Measurements from ENCODE around the gene NSF.
"Not testable (repeated sequence)": the region's sequence is repeated elsewhere in the genome, so short reads cannot be mapped to it uniquely, and the experiment has no call there.

The NSF gene

GRCh38 chr17:46590157-46591146 lies at the start of gene NSF:
NSF (plus strand) TSS chr17:46590669; CDS start chr17:46590776, 107 bp downstream.
- DNase-seq = not testable (repeated sequence)

GRCh38 chr17:46548607-46549006 lies 41.9 kb upstream of the NSF start:
- DNase-seq = not testable (repeated sequence)

- DNase-seq = not testable (repeated sequence)
Measured at GRCh38 chr17:46559155-46559554, 31.3 kb upstream of the NSF start.

- not testable (repeated sequence) for DNase-seq
Measured at GRCh38 chr17:46560048-46560447, 30.4 kb upstream of the NSF start.

DNA sequence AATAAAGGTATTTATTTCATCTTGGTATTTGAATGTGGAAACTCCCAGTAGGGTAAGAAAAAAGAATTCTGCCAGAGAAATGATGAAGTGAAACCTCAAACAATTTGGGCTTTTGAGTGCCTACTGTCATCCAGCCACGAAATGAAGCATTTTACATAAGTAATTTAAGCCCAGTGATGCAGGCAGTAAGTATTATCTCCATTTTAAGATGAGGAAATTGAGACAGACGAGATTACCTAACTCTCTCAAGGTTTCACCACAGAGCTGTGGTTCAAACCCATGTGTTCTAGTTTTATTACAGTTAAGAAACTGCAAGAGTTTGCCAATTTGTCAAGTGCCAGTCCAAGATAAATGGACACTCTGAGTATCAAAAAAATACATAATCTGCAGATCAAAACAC lies 24.2 kb upstream of the NSF start:
- not testable (repeated sequence) for DNase-seq

- not testable (repeated sequence) for DNase-seq
Measured at GRCh38 chr17:46566980-46567379, 23.5 kb upstream of the NSF start.

DNA sequence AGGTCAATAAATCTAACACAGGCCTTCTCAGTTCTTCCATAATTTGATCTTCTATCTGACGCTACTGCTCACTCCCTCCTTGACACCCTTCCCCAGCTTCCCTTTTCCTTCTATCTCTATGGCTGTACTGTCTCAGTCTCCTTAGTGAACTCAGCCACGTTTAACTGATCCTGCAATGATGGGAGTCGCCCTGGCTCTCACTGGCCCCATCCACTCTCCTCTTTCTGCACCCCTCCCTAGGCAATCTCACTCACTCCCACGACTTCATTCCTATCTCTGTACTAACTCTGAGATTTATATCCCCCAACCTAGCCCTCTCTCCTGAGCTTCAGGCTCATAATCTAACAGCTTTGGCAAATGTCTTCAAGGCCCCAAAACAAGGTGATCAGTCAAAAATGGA lies 18.7 kb upstream of the NSF start:
- DNase-seq = not testable (repeated sequence)

DNA sequence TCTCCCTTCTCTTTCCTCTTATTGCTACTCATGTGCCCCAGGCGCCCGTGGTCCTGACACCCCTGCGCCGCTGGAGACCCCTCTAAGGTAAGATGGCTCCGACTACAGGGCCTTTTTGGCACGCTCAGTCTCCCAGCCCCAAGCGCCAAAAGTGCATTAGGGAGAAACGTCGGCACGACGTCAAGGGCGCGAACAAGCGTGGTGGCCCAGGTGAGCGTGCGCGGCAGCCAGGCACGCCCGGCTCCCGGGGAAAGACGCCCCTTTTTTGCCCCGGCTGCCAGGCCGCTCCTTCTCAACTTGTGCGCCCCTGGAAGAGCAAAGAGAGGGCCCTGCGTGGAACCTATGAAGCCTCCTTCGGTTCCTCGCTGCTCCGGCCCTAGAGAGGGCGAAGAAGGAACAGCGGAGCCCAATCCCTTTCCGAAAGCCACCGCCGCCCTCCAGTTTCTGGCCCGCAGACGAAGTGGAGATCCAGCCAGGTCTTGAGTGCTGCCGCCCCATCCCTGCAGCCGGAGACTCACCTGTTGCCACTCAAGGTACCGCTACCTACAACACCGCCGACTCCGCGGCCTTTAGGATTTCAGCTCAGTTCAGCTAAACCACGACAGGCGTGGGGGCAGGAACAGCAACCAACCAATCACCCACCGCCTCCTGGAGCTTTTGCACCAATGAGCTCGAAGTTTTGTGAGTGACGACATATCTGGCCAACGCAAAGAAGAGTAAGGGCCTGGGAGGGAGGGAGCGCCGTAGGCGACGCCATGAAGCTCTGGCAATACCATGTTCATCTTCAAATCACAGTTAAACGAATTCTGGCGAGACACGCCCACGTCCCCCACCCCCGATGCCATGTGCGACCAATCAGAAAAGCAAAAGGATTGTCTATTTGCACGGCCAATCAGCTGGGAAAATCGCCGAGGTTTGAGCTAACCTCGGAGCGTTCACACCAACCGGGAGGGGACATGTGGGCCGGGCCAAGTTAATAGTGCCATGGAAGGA lies 11.1 kb upstream of the NSF start, which contains the start of gene ARL17A:
TSS of gene ARL17A (minus strand) at position 609 of the 993 bp plus-strand sequence. CDS start 3,369 bp downstream, outside the sequence.
- DNase-seq = not testable (repeated sequence)

DNA sequence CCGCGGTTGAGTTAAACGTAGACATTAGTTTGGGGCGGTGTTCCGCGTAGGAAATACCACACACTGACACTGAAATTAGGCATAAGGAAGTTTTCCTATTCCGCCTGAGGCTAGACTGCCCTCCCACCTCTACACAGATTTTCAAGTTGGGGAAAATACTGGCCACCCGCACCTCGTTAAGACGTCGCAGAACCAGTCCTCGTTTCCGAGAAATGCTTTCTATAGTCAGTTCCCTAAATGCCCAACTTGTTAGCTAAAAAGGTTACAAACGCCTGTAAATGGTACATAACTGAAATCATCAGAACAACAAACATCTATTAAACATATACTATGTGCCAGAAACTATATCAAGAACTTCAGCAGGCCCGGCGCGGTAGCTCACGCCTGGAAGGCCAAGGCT lies 10.4 kb upstream of the NSF start:
- DNase-seq = not testable (repeated sequence)

GRCh38 chr17:46585444-46585843 lies 5.0 kb upstream of the NSF start:
- DNase-seq = not testable (repeated sequence)

DNA sequence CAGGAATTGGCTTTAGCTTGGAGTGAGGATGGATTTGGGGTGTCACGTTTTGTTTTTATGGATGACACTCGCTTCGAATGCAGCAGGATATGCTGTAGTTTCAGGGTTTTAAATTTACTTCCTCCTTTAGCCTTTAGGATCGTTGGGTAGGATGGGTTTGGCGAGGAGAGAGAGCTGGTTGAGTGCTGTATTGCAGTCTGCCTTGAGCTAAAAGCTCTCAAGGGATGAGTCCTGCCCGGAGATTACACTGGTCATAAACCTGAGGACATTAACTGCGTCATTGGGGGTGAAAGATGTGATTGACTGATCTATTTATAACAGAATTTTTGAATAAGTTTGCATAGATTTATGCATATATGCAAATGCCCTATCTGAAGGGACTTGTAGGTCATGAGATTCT lies 863 bp downstream of the NSF start:
- DNase-seq = not testable (repeated sequence)

GRCh38 chr17:46598344-46598931 lies 8.0 kb downstream of the NSF start:
- not testable (repeated sequence) for DNase-seq

- DNase-seq = not testable (repeated sequence)
Measured at GRCh38 chr17:46600767-46601166, 10.3 kb downstream of the NSF start.

- DNase-seq = not testable (repeated sequence)
Measured at GRCh38 chr17:46603125-46603524, 12.7 kb downstream of the NSF start.

DNA sequence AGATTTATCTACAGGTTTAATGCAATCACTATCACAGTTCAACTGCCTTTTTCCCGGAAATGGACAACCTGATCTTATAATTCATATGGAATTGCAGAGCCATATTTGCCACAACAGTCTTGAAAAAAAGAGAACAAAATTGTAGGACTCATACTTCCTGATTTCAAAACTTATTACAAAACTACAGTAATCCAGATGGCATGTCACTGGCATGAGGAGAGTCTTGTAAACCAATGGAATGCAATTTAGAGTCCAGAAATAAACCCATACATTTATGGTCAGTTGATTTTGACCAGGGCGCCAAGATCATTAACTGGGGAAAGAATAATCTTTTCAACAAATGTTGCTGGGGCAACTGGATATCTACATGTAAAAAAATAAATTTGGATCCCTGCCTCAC lies 20.8 kb downstream of the NSF start:
- not testable (repeated sequence) for DNase-seq

- not testable (repeated sequence) for DNase-seq
Measured at GRCh38 chr17:46613876-46614275, 23.4 kb downstream of the NSF start.

GRCh38 chr17:46617121-46617520 lies 26.7 kb downstream of the NSF start:
- not testable (repeated sequence) for DNase-seq

DNA sequence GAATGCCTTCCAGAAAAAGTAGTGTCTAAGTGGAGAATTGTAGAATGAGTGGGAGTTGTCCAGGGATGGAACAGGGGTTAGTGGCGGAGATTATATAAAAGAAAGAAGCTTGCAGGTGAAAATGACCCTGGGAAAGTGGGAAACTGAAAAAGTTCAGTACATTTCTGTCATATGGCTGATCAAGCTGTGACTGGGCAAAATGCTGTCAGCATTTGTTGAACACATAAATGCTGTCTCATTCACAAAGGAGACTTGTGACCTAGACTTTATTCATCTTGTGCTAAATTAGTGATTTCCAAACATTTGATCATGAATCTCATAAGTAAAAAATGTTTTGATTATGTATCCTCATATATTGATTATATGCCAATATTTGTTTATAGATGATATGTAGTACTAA lies 28.5 kb downstream of the NSF start:
- DNase-seq = not testable (repeated sequence)

DNA sequence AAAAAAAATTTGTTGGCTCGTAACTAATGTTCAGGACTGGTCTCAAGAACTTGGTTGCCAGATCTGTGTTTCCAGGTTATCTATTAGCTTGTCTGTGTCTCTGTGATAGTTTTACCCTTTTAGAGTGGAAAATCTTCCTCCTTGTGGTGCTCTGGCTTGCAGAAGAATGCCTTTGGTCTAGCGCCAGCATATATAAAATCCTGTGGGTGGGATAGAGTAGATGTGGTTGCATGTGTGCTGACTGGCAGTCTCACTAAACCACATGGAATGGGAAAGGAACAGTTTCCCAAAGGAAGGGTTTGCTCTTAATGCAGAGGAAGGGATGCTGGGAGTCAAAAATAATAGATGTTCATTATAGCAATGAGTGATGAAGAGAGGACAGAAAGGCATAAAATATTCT lies 33.3 kb downstream of the NSF start:
- DNase-seq = not testable (repeated sequence)

- not testable (repeated sequence) for DNase-seq
Measured at GRCh38 chr17:46624726-46625125, 34.3 kb downstream of the NSF start.

DNA sequence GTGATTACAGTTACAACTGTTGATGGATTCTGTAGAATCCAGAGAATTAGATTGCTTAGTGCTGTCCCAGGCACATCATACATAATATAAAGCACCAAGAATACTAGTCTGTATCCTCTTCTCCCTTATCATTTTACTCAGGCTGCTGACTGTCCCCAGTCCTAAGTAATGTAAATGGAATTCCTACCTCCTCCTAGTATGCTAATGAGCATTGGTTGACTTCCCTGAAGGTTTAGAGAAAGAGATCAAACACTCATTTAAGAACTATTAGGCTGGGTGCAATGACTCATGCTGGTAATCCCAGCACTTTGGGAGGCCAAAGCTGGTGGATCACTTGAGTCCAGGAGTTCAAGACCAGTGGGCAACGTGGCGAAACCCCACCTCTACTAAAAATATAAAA lies 37.0 kb downstream of the NSF start:
- not testable (repeated sequence) for DNase-seq

DNA sequence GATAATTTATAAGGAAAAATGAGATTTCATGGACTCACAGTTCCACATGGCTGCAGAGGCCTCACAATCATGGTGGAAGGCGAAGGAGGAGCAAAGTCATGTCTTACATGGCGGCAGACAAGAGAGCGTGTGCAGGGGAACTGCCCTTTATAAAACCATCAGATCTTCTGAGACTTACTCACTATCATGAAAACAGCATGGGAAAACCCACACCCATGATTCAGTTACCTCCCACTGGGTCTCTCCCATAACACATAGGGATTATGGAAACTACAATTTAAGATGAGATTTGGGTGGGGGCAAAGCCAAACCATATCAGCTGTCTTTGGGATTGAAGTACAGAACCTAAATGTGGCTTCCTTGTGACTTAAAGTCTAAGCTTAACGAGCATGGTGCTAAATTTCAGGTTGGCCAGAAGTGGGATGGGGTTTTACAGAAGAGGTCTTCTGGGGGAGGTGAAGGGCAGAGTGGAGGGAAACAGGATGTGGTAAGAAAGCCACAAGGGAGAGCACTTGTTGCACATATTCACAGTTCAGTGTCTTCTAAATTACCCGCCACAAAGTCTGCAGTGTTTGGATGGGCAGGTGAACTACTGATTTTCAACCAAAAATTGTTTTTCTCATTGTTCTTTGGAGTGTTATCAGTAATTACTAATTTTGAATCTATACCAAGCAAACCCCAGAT lies 38.4 kb downstream of the NSF start:
- not testable (repeated sequence) for DNase-seq
